ENCODE measurements around the gene ATOH1. TPM values are rescaled to one million over a fixed set of nuclear protein-coding genes. Genes with fewer than 3 reads are reported as not detected.
A peak's percentile ranks its signal among the peaks of the same experiment; 100 is the strongest.

Gene ATOH1
- total RNA-seq, 1 experiment from 2014 or later, result not detected

DNA sequence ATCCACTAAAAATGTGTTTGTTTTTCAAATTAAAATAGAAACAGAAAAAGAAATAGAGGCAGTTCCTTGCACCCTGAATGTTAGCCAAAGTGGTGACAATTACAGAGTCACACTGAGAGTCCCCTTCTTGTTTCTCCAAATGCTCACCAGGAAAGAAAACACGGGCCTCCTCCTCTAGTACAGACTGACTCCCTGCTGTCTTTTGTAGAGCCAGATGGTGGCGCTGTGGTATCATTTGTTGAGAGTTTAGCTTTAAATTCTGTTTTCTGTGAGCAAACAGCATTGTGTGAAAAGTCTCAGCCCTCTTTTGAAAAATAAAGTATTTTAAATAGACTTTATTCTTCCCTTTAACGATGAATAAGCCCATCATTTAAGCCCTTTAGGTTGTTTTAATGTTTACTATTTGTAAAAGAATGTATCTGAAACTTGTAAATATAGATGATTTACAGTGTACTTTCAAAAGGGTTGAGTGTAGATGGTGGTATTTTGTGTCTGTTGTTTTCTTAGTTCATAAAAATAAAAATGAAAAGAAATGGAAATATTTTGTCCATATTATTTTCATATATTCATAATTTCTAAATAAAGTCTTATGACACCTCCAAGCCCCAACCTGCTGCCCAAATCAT, 36.9 kb upstream of the ATOH1 start:
- H3K27me3 ChIP-seq (replicated peaks; ENCODE audit: insufficient read depth, low read depth, low read length, poor library complexity), result no peaks in the 10 kb centered on the region
- no peaks in the 10 kb centered on the region for H3K36me3 ChIP-seq (ENCODE audit: insufficient read depth, low read length, poor library complexity, severe bottlenecking)
- no peaks in the 10 kb centered on the region for H3K4me1 ChIP-seq (ENCODE audit: insufficient read depth, low read length, poor library complexity, severe bottlenecking)
- no TSS peak for BruUV-seq (replicated peaks)
- H3K4me3 ChIP-seq (ENCODE audit: low read depth, low read length, poor library complexity, severe bottlenecking), result no peak overlapping the region
- H3K27ac ChIP-seq (ENCODE audit: low read depth, low read length, poor library complexity, severe bottlenecking), result no peak overlapping the region
- TF ChIP-seq, protein P1, sequence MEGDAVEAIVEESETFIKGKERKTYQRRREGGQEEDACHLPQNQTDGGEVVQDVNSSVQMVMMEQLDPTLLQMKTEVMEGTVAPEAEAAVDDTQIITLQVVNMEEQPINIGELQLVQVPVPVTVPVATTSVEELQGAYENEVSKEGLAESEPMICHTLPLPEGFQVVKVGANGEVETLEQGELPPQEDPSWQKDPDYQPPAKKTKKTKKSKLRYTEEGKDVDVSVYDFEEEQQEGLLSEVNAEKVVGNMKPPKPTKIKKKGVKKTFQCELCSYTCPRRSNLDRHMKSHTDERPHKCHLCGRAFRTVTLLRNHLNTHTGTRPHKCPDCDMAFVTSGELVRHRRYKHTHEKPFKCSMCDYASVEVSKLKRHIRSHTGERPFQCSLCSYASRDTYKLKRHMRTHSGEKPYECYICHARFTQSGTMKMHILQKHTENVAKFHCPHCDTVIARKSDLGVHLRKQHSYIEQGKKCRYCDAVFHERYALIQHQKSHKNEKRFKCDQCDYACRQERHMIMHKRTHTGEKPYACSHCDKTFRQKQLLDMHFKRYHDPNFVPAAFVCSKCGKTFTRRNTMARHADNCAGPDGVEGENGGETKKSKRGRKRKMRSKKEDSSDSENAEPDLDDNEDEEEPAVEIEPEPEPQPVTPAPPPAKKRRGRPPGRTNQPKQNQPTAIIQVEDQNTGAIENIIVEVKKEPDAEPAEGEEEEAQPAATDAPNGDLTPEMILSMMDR (conservative IDR thresholded peaks at IDR 0.05; ENCODE audit: low read depth, low read length), result peak; percentile 66
- no peak for TF ChIP-seq EZH2 (IDR thresholded peaks at IDR 0.05; ENCODE audit: borderline replicate concordance, low read depth, low read length, poor library complexity, severe bottlenecking)
- ChIA-PET POLR2A (ENCODE audit: low non-redundant PET) (no interaction called here), CTCF (no interaction called here)
- no peaks in the 10 kb centered on the region for H3K9me3 ChIP-seq (ENCODE audit: low read depth, low read length, poor library complexity, severe bottlenecking)
- peak; percentile 60 for DNase-seq (ENCODE audit: low spot score)
- intact Hi-C loops (cut with micrococcal nuclease; ENCODE audit: unreplicated experiment), result loop anchor here (2.0 to 5.0 kb wide), 3 partner anchors 335 to 601 kb away; no protein-coding TSS in a partner anchor

DNA sequence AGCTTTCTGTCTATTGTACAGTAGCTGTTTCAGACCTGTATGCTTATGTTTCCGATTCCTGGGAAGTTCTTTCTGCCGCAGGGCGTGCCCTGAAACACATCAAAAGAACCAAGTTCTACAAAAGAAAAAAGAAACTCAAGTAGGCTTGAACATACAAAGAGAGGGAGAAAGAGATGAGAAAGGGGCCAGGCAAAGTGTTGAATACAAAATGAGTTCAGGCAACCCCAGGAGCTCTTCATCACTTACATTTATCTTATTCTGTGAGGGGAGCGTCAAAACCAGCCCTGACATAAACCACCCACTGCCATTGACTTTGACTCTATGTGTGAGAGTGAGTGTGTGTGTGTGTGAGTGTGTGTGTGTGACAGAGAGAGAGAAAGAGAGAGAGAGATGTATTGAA, 26.5 kb upstream of the ATOH1 start:
- ChIA-PET CTCF (no interaction called here), POLR2A (ENCODE audit: low non-redundant PET) (no interaction called here)
- Histone ChIP-seq H3K36me3 (ENCODE audit: insufficient read depth, low read length, poor library complexity, severe bottlenecking) (no peaks in the 10 kb centered on the region), H3K9me3 (ENCODE audit: low read depth, low read length, poor library complexity, severe bottlenecking) (no peaks in the 10 kb centered on the region), H3K4me3 (ENCODE audit: low read depth, low read length, poor library complexity, severe bottlenecking) (no peak overlapping the region), H3K27me3 (replicated peaks; ENCODE audit: insufficient read depth, low read depth, low read length, poor library complexity) (no peaks in the 10 kb centered on the region), H3K4me1 (ENCODE audit: insufficient read depth, low read length, poor library complexity, severe bottlenecking) (no peaks in the 10 kb centered on the region), H3K27ac (ENCODE audit: low read depth, low read length, poor library complexity, severe bottlenecking) (no peak overlapping the region)
- no TSS peak for BruUV-seq (replicated peaks)
- TF ChIP-seq, protein P1 (conservative IDR thresholded peaks at IDR 0.05; ENCODE audit: low read depth, low read length), result no peak
- TF ChIP-seq EZH2 (IDR thresholded peaks at IDR 0.05; ENCODE audit: borderline replicate concordance, low read depth, low read length, poor library complexity, severe bottlenecking), result no peak
- intact Hi-C loops (cut with micrococcal nuclease; ENCODE audit: unreplicated experiment), result no loop called here
- no peak for DNase-seq (ENCODE audit: low spot score)

DNA sequence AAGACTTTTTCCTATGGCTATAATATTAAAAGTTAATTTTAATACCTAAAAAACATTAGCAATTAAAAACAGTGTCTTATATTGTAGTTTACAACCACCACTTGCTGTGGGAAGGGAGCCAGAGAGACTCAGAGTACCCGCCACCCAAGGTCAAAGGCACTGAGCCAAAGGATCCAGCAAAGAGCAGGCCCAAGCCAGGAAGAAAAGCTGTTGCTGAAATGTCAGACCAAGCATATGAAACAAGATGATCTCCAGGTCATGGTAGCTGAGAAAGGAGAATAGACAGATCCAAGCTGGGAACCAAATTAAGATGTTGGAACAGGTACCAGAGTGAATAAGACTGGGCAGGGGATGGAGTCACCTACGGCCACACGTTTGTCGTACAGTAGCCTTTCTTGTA, 18.8 kb upstream of the ATOH1 start:
- intact Hi-C loops (cut with micrococcal nuclease; ENCODE audit: unreplicated experiment), result no loop called here
- H3K9me3 ChIP-seq (ENCODE audit: low read depth, low read length, poor library complexity, severe bottlenecking), result no peaks in the 10 kb centered on the region
- ChIA-PET CTCF (no interaction called here), POLR2A (ENCODE audit: low non-redundant PET) (no interaction called here)
- no peak overlapping the region for H3K27ac ChIP-seq (ENCODE audit: low read depth, low read length, poor library complexity, severe bottlenecking)
- H3K4me1 ChIP-seq (ENCODE audit: insufficient read depth, low read length, poor library complexity, severe bottlenecking), result no peaks in the 10 kb centered on the region
- no TSS peak for BruUV-seq (replicated peaks)
- TF ChIP-seq EZH2 (IDR thresholded peaks at IDR 0.05; ENCODE audit: borderline replicate concordance, low read depth, low read length, poor library complexity, severe bottlenecking), result no peak
- TF ChIP-seq, protein P1 (conservative IDR thresholded peaks at IDR 0.05; ENCODE audit: low read depth, low read length), result no peak
- no peak overlapping the region for H3K4me3 ChIP-seq (ENCODE audit: low read depth, low read length, poor library complexity, severe bottlenecking)
- DNase-seq (ENCODE audit: low spot score), result no peak
- H3K27me3 ChIP-seq (replicated peaks; ENCODE audit: insufficient read depth, low read depth, low read length, poor library complexity), result no peaks in the 10 kb centered on the region
- no peaks in the 10 kb centered on the region for H3K36me3 ChIP-seq (ENCODE audit: insufficient read depth, low read length, poor library complexity, severe bottlenecking)

Measured in A673 (cell line).